ENCODE data around the gene ARPC2. TPM values are rescaled to one million over a fixed set of nuclear protein-coding genes. Genes with fewer than 3 reads are reported as not detected.
A peak's percentile ranks its signal among the peaks of the same experiment; 100 is the strongest.
"Not testable (repeated sequence)": the region's sequence is repeated elsewhere in the genome, so short reads cannot be mapped to it uniquely, and the experiment has no call there.

ARPC2 gene
- total and polyA plus RNA-seq, 8 donors: 92.1 to 456 (median 256) TPM

DNA sequence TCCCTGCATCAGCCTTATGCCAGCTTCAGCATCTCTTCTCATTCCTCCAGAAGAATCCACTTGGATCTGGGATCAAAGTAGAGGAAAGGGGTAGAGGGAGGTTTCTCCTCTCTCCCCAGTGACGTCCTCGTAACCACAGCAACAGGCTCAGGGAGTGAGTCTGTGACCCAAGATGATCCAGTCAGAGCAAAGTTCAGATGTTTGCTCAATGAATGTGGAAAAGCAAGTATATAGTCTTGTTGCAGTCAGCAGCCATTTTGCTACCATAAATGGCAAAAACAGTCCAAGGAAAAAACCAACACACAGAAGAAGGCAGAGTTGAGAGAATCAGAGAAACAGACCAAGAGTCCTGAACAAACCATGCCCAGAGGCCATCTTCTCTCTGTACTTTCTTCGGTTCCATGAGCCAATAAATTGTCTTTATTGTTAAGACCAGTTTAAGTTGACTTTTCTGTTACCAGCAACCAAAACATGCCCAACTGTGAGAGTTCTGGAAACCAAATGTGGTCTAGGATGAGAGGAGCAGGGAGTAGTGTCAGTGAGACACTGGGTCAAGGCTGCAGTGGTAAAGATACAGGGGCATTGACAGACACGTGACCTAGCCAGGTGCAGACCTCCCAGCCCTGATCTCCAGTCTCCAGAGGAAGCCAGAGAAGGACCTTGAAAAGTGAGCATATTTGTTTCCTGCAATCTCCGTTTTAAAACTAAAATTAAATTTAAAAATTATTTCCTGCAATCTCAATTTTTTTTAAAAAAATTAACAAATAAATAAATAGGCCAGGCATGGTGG is 47.0 kb upstream of the ARPC2 start:
- intact Hi-C loops (cut with DNase I; ENCODE audit: low total_unique reads): no loop called here
- WGBS, 5 donors: 67 to 72% (median 68%) methylated on average over 5 of the region's 5 CpGs

GRCh38 chr2:218171744-218172143 is 45.2 kb upstream of the ARPC2 start:
- peaks cover 0 to 14% (median 0%) of the 10 kb centered on the region in 4 donors for H3K4me1 ChIP-seq
- H3K36me3 ChIP-seq; H3K4me3 ChIP-seq; H3K27me3 ChIP-seq; H3K27ac ChIP-seq; H3K9me3 ChIP-seq; intact Hi-C loops (cut with DNase I; ENCODE audit: low total_unique reads); DNase-seq: not testable (repeated sequence)
- WGBS, 5 donors: 82 to 95% (median 86%) methylated on average over 3 of the region's 3 CpGs

More for the DNA sequence above, 47.0 kb upstream of the ARPC2 start:
- Histone ChIP-seq H3K36me3 (no peaks in the 10 kb centered on the region), H3K27me3 (peaks cover 0 to 10% (median 0%) of the 10 kb centered on the region in 3 donors), H3K4me1 (peaks cover 0 to 14% (median 0%) of the 10 kb centered on the region in 4 donors), H3K27ac (no peak overlapping the region), H3K4me3 (no peak overlapping the region), H3K9me3 (no peaks in the 10 kb centered on the region)
- DNase-seq: peak in 1 of 2 donors; percentile 39
- TF ChIP-seq POLR2AphosphoS5 (IDR thresholded peaks at IDR 0.05): no peak
- TF ChIP-seq CTCF (IDR thresholded peaks at IDR 0.05): no peak
- TF ChIP-seq POLR2A (IDR thresholded peaks at IDR 0.05): no peak
- TF ChIP-seq EP300 (IDR thresholded peaks at IDR 0.05): no peak

- H3K4me3 ChIP-seq: no peak overlapping the region
- intact Hi-C loops (cut with DNase I; ENCODE audit: low total_unique reads): no loop called here
- no peak for DNase-seq
- H3K27ac ChIP-seq: no peak overlapping the region
- peaks cover 0 to 10% (median 0%) of the 10 kb centered on the region in 3 donors for H3K27me3 ChIP-seq
- no peaks in the 10 kb centered on the region for H3K36me3 ChIP-seq
- peaks cover 0 to 14% (median 0%) of the 10 kb centered on the region in 4 donors for H3K4me1 ChIP-seq
- WGBS, 5 donors: 75 to 82% (median 79%) methylated on average over 2 of the region's 2 CpGs
- H3K9me3 ChIP-seq: no peaks in the 10 kb centered on the region
- TF ChIP-seq POLR2AphosphoS5 (IDR thresholded peaks at IDR 0.05): no peak
Measured at GRCh38 chr2:218172845-218173244, 44.1 kb upstream of the ARPC2 start.

- no peaks in the 10 kb centered on the region for H3K9me3 ChIP-seq
- no peak for DNase-seq
- H3K4me3 ChIP-seq: no peak overlapping the region
- no peak for TF ChIP-seq CTCF (IDR thresholded peaks at IDR 0.05)
- TF ChIP-seq POLR2A (IDR thresholded peaks at IDR 0.05): no peak
- TF ChIP-seq EP300 (IDR thresholded peaks at IDR 0.05): no peak
- no peak for TF ChIP-seq POLR2AphosphoS5 (IDR thresholded peaks at IDR 0.05)
- H3K36me3 ChIP-seq: no peaks in the 10 kb centered on the region
- intact Hi-C loops (cut with DNase I; ENCODE audit: low total_unique reads): loop anchor here (10.0 kb wide), 1 partner anchor 85 kb away; the partner anchor contains the start of gene GPBAR1
- 90 to 95% (median 93%) methylated on average over 4 of the region's 4 CpGs for WGBS, 5 donors
- no peaks in the 10 kb centered on the region for H3K4me1 ChIP-seq
- no peak overlapping the region for H3K27ac ChIP-seq
- no peaks in the 10 kb centered on the region for H3K27me3 ChIP-seq
Measured at GRCh38 chr2:218179782-218180181, 37.2 kb upstream of the ARPC2 start.

DNA sequence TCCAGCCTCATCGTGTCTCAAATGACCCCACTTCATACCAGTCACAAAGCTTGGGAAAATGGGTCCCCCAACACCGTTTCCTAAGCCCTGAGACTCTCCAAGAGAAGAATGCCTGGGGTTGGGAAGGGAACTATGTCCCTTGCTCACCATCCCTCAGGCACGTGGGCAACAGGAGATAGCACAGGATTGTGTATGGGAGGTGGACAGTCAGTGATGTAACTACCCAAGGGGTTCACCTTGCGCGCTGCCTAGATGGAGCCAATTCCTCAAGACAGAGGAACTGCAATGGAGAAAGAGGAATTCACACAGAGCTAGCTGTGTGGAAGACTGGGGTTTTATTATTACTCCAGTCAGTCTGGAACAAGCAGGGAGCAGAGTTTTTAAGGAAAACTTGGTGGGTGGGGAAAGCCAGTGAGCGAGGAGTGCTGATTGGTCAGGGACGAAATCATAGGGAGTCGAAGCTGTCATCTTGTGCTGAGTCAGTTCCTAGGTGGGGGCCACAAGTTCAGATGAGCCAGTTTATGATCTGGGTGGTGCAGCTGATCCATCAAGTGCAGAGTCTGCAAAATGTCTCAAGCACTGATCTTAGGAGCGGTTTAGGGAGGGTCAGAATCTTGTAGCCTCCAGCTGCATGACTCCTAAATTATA is 36.4 kb upstream of the ARPC2 start:
- Histone ChIP-seq H3K27ac (no peak overlapping the region), H3K9me3 (no peaks in the 10 kb centered on the region), H3K4me3 (no peak overlapping the region), H3K4me1 (no peaks in the 10 kb centered on the region), H3K27me3 (no peaks in the 10 kb centered on the region), H3K36me3 (no peaks in the 10 kb centered on the region)
- 61 to 75% (median 70%) methylated on average over 9 of the region's 9 CpGs for WGBS, 5 donors
- intact Hi-C loops (cut with DNase I; ENCODE audit: low total_unique reads): loop anchor here (10.0 kb wide), 1 partner anchor 84 kb away; the partner anchor contains the start of gene GPBAR1
- TF ChIP-seq CTCF (IDR thresholded peaks at IDR 0.05): no peak
- TF ChIP-seq POLR2A (IDR thresholded peaks at IDR 0.05): no peak
- DNase-seq: peak in 1 of 2 donors; percentile 35

Data from stomach (tissue), 9 donors.